GM12873 (cell line): ENCODE measurements around the gene TRERF1.

Source experiments
- TF ChIP-seq, protein P1 (sequence below): IDR thresholded peaks from 2 replicates; pipeline ENCODE4 v1.5.1; 2012; ENCODE audit warnings: low read depth, mild to moderate bottlenecking, moderate library complexity, low read length, control low read depth; ENCODE audit not compliant: insufficient read depth; ENCODE audit errors: missing control alignments

TRERF1 gene

DNA sequence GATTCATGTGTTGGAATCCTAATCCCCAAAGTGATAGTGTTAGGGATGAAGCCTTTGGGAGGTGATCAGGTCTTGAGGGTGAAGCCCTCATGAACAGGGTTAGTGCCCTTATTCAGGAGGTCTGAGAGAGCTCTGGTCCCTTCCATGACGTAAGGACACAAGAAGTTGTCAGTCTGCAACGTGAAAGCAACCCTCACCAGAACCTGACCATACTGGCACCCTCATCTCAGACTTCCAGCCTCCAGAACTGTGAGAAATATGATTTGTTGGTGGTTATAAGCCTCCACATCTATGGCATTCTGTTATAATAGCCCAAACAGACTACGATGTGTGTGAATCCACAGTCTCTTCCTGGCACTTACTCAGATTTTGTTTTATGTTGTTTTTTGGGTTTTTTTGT is 90.7 kb downstream of the TRERF1 start:
- TF ChIP-seq, protein P1, sequence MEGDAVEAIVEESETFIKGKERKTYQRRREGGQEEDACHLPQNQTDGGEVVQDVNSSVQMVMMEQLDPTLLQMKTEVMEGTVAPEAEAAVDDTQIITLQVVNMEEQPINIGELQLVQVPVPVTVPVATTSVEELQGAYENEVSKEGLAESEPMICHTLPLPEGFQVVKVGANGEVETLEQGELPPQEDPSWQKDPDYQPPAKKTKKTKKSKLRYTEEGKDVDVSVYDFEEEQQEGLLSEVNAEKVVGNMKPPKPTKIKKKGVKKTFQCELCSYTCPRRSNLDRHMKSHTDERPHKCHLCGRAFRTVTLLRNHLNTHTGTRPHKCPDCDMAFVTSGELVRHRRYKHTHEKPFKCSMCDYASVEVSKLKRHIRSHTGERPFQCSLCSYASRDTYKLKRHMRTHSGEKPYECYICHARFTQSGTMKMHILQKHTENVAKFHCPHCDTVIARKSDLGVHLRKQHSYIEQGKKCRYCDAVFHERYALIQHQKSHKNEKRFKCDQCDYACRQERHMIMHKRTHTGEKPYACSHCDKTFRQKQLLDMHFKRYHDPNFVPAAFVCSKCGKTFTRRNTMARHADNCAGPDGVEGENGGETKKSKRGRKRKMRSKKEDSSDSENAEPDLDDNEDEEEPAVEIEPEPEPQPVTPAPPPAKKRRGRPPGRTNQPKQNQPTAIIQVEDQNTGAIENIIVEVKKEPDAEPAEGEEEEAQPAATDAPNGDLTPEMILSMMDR = no peak

DNA sequence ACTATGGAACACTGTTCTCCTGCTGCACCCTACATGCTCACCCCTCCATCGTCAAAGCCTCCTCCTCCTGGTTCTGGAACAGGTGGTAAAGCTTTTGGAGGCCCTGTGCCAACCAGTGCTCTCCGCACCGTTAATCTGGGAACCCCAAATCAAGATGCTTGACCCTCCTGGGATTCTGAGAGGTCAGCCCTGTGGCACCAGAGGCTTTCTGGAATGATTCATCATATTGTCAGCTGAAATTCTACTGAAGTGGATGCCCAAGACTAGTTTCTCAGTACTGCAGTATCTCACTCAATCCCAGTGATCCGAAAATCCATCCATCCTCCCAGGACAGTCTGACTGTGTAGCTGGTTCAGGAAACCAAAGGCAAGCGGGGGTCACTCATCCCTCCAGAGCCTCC is 92.7 kb downstream of the TRERF1 start:
- TF ChIP-seq, protein P1 = no peak

DNA sequence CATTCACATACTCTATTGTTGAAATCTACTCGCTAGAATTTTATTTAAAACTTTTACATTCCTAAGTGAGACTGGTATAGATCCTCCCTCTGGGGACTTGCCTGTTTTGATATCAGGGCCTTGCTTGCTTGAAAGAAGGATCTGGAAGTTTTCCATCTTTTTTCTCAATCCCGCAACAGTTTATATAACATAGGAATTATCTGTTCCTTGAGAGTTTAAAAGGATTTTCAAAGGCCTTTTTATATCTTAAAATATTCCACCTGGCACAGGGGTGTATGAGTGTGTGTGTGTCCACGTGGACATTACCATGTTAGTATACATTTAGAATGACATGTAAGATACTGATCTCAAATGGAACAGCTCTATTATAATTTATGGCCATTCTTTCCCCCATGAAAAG is 96.3 kb downstream of the TRERF1 start:
- TF ChIP-seq, protein P1 = no peak

GRCh38 chr6:42354702-42355101 is 97.0 kb downstream of the TRERF1 start:
- TF ChIP-seq, protein P1 = no peak

DNA sequence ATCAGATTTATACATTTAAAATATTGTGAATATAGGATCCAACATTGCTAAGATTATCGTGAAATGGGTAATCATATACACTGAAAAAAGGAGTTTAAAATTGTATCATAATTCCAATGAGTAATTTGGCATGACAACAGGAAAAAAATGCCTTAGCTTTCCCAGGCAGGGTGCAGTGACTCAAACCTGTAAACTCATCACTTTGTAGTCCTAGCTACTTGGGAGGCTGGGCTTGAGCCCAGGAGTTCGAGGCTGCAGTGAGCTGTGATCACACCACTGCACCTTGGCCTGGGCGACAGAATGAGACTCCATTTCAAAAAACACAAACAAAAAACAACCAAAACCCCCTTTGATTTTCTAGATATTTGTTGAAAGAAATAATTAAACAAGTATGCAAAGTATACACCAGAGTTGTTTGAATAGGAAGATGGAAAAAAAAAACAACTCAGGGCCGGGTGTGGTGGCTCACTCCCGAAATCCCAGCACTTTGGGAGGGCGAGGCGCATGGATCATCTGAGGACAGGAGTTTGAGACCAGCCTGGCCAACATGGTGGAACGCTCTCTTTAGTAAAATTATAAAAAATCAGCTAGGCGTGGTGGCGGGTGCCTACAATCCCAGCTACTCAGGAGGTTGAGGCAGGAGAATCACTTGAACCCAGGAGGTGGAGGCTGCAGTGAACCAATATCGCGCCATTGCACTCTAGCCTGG is 98.7 kb downstream of the TRERF1 start:
- TF ChIP-seq, protein P1 = no peak

DNA sequence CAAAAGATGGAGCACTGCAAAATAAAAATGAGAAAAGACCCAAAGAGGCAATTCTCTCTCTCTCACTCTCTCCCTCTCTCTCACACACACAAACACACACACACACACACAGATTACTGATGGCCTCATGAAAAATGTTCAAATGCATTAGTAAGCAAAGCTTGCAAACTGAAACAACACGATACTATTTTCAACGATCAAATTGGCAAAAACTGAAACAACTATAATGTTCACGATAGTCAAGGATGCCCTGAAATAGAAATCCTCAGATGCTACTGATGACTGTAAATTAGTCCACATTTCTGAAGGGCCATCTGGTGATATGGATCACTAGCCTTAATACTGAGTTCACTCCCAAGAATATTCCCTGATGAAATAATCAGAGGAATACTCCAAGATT is 100.8 kb downstream of the TRERF1 start:
- TF ChIP-seq, protein P1 = no peak

- TF ChIP-seq, protein P1 = no peak
Measured at GRCh38 chr6:42349753-42350511, 101.8 kb downstream of the TRERF1 start.
